ENCODE measurements around the gene SERPINB1.
"Not testable (repeated sequence)": the region's sequence is repeated elsewhere in the genome, so short reads cannot be mapped to it uniquely, and the experiment has no call there.

SERPINB1 gene
- 70.0 to 141 reads per million in 2 donors for total RNA-seq

GRCh38 chr6:2841264-2842138 lies at the start of gene SERPINB1:
Gene SERPINB1, minus strand, starts transcription at chr6:2841863. Its CDS starts 1,277 bp downstream, at chr6:2840586.
- DNase-seq = peak; percentile 56

GRCh38 chr6:2890976-2891767 lies 49.5 kb upstream of the SERPINB1 start:
- no peak for DNase-seq

- no peak for DNase-seq
Measured at GRCh38 chr6:2885967-2886735, 44.5 kb upstream of the SERPINB1 start.

- no peak for DNase-seq
Measured at GRCh38 chr6:2884804-2885203, 43.1 kb upstream of the SERPINB1 start.

- DNase-seq = no peak
Measured at GRCh38 chr6:2883673-2884072, 42.0 kb upstream of the SERPINB1 start.

GRCh38 chr6:2881423-2881822 lies 39.8 kb upstream of the SERPINB1 start:
- no peak for DNase-seq

GRCh38 chr6:2880156-2880555 lies 38.5 kb upstream of the SERPINB1 start:
- not testable (repeated sequence) for DNase-seq

GRCh38 chr6:2877960-2878359 lies 36.3 kb upstream of the SERPINB1 start:
- DNase-seq = no peak

GRCh38 chr6:2877057-2877882 lies 35.6 kb upstream of the SERPINB1 start:
- no peak for DNase-seq

GRCh38 chr6:2876210-2877056 lies 34.8 kb upstream of the SERPINB1 start:
- no peak for DNase-seq

- DNase-seq = peak; percentile 25
Measured at GRCh38 chr6:2875359-2876191, 33.9 kb upstream of the SERPINB1 start.

- no peak for DNase-seq
Measured at GRCh38 chr6:2873643-2874042, 32.0 kb upstream of the SERPINB1 start.

- no peak for DNase-seq
Measured at GRCh38 chr6:2872423-2873358, 31.0 kb upstream of the SERPINB1 start.

GRCh38 chr6:2871953-2872352 lies 30.3 kb upstream of the SERPINB1 start:
- no peak for DNase-seq

- DNase-seq = no peak
Measured at GRCh38 chr6:2871102-2871501, 29.4 kb upstream of the SERPINB1 start.

- DNase-seq = no peak
Measured at GRCh38 chr6:2870046-2870636, 28.5 kb upstream of the SERPINB1 start.

GRCh38 chr6:2868637-2869036 lies 27.0 kb upstream of the SERPINB1 start:
- no peak for DNase-seq

GRCh38 chr6:2866171-2866846 lies 24.6 kb upstream of the SERPINB1 start:
- DNase-seq = no peak
